CD4-positive, CD25-positive, alpha-beta regulatory T cell (primary cell): ENCODE results near the gene SLC5A12. TPM values are rescaled to one million over a fixed set of nuclear protein-coding genes. Genes with fewer than 3 reads are reported as not detected.

Experiments
- ATAC-seq, 2 donors: fragments of 150-1000 bp; cut with Tn5 transposase; one replicate each; pipeline ENCODE4 v1.10.0; 2021; ENCODE audit warnings: low read depth in 2 of 2, moderate number of reproducible peaks in 2 of 2, moderate library complexity in 1 of 2
- DNase-seq, 3 donors: peaks; one replicate each; pipeline versions ENCODE4 v3.0.0 to v3.0.0-alpha.2; 2012 to 2022; ENCODE audit warnings: mixed read lengths in 1 of 3
- H3K27ac ChIP-seq: one replicate; pipeline ENCODE4 v1.7.0; 2013; ENCODE audit warnings: mild to moderate bottlenecking, low read length; ENCODE audit not compliant: insufficient read depth, poor library complexity, severe bottlenecking
- H3K27me3 ChIP-seq: one replicate; pipeline ENCODE4 v1.7.0; 2013; ENCODE audit warnings: low read length; ENCODE audit not compliant: control insufficient read depth, insufficient read depth
- H3K36me3 ChIP-seq: one replicate; pipeline ENCODE4 v1.7.0; 2013; ENCODE audit warnings: mild to moderate bottlenecking, low read length, moderate library complexity; ENCODE audit not compliant: control insufficient read depth, insufficient read depth
- H3K4me1 ChIP-seq: 2 replicates; pipeline ENCODE4 v1.7.0; 2013; ENCODE audit warnings: mild to moderate bottlenecking, low read length; ENCODE audit not compliant: insufficient read depth, control insufficient read depth, poor library complexity, severe bottlenecking
- H3K4me3 ChIP-seq: one replicate; pipeline ENCODE4 v1.7.0; 2013; ENCODE audit warnings: low read depth, mild to moderate bottlenecking, low read length, moderate library complexity
- H3K9me3 ChIP-seq, 2 experiments: 1 replicate in 1 of 2; 2 replicates in 1 of 2; pipeline ENCODE4 v1.7.0; 2013; ENCODE audit warnings: low read length in 2 of 2, mild to moderate bottlenecking in 1 of 2, moderate library complexity in 1 of 2; ENCODE audit not compliant: control insufficient read depth in 2 of 2
- H3K27ac Mint-ChIP-seq, 3 donors: one replicate each; pipeline ENCODE4 v1.8.0; 2020 to 2022; ENCODE audit warnings: mild to moderate bottlenecking in 3 of 3, mixed read lengths in 3 of 3, moderate library complexity in 2 of 3
- H3K27me3 Mint-ChIP-seq: one replicate; pipeline ENCODE4 v1.8.0; 2022; ENCODE audit warnings: mild to moderate bottlenecking, mixed read lengths
- H3K36me3 Mint-ChIP-seq: one replicate; pipeline ENCODE4 v1.8.0; 2020; ENCODE audit warnings: mixed read lengths
- H3K4me1 Mint-ChIP-seq, 4 donors: one replicate each; pipeline ENCODE4 v1.8.0; 2020 to 2022; ENCODE audit warnings: mixed read lengths in 4 of 4, mild to moderate bottlenecking in 1 of 4
- H3K4me3 Mint-ChIP-seq, 4 donors: one replicate each; pipeline ENCODE4 v1.8.0; 2020 to 2022; ENCODE audit warnings: mild to moderate bottlenecking in 4 of 4, mixed read lengths in 4 of 4, moderate library complexity in 3 of 4
- H3K9me3 Mint-ChIP-seq, 7 donors: one replicate each; pipeline ENCODE4 v1.8.0; 2020 to 2022; ENCODE audit warnings: mixed read lengths in 7 of 7, mild to moderate bottlenecking in 3 of 7, moderate library complexity in 2 of 7
- polyA plus RNA-seq, 4 donors: library from polyadenylated mRNA; unstranded; fragments of 300-500 nt; fragmentation: Illumina TruSeq; gene quantifications; one replicate each; pipeline ENCODE4 v1.2.3, GENCODE V29; 2021
- total RNA-seq: library from RNA; stranded (reverse); gene quantifications from one replicate; pipeline ENCODE4 v1.2.3, GENCODE V29; 2022

Gene SLC5A12
- total and polyA plus RNA-seq, 5 donors from 2014 or later, result not detected

DNA sequence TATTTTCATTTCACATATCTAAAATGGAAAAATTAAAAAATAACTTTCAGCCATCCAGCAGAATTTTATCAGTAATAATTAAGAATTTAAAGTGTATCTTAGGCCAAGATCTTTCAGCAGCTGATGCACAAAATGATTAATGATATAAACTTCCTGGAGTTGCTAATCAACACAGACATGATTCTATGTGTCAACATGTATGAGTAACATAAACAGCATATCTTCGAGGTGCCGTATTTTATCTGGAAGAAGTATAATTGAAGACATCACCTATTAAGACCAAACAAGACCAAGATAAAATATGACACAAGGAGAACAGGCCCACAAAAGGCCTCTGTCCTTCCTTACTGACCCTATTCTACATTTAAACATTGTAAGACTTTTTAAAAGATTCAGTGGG, 45.2 kb downstream of the SLC5A12 start:
- no peak for DNase-seq
- Mint-ChIP-seq H3K27me3 (no peaks in the 10 kb centered on the region), H3K9me3 (peaks cover 1 to 19% (median 5%) of the 10 kb centered on the region in 7 donors), H3K36me3 (no peaks in the 10 kb centered on the region), H3K27ac (no peak overlapping the region), H3K4me3 (no peak overlapping the region), H3K4me1 (no peaks in the 10 kb centered on the region)
- ATAC-seq, result no peak
- no peaks in the 10 kb centered on the region for H3K9me3 ChIP-seq
- H3K27me3 ChIP-seq, result no peaks in the 10 kb centered on the region
- no peak overlapping the region for H3K4me3 ChIP-seq
- no peaks in the 10 kb centered on the region for H3K36me3 ChIP-seq
- no peaks in the 10 kb centered on the region for H3K4me1 ChIP-seq
- H3K27ac ChIP-seq, result no peak overlapping the region

DNA sequence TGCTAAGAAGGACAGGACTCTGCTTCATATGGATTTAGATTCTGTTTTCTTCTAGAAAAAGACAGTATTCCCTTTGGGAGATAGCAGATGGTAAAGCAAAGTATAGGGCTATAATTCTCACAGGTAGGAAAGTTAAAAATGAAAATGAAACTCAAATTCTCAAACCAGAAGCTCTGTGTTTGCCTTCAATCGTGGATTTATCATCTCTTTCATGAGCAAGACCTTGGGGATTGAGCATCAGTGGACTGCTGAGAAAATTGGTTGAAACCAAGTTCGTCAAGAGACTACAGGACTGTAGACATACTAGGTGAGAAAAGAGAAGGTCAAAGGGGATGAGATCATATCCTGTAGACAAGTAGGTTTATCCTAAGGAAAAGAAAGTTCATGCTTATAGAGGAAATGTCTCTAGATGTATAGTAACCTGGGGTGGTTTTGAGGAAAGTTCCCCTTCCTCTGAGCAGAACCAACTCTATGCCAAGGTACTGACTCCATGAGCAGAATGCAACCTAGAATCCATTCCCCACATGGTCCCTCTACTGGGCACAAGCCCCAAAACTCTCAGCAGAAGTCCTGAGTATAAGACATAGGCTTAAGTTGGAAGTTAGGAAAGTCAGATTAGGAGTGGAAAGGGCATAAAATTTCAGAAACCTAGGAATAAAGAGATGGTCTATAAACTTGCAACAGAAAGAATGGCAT, 46.5 kb downstream of the SLC5A12 start:
- Histone ChIP-seq H3K27ac (no peak overlapping the region), H3K4me3 (no peak overlapping the region), H3K36me3 (no peaks in the 10 kb centered on the region), H3K4me1 (no peaks in the 10 kb centered on the region), H3K9me3 (no peaks in the 10 kb centered on the region), H3K27me3 (no peaks in the 10 kb centered on the region)
- Mint-ChIP-seq H3K4me1 (no peaks in the 10 kb centered on the region), H3K4me3 (no peak overlapping the region), H3K27ac (no peak overlapping the region), H3K36me3 (no peaks in the 10 kb centered on the region), H3K9me3 (peaks cover 1 to 19% (median 6%) of the 10 kb centered on the region in 7 donors), H3K27me3 (no peaks in the 10 kb centered on the region)
- no peak for ATAC-seq
- DNase-seq, result no peak

DNA sequence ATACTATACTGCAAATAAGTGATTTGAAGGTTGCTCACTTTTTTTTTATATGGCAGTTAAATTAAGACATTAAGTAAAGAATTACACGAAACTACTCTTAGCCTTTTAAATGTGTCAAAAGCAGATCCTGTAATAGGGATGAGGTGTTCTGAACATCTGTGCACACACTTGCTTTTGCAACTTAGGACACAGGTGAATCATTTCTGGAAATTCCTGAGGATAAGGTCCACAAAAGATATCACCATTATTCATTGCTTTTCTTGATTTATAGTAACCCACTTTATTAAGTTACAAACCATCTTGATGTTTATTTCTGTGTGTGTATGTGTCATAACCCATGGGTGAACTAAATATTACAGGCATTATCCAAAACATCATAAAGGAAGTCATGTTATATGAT, 55.9 kb downstream of the SLC5A12 start:
- no peaks in the 10 kb centered on the region for H3K9me3 ChIP-seq
- no peak for DNase-seq
- no peak overlapping the region for H3K4me3 ChIP-seq
- H3K9me3 Mint-ChIP-seq, result peaks cover 0 to 6% (median 0%) of the 10 kb centered on the region in 7 donors
- H3K36me3 ChIP-seq, result no peaks in the 10 kb centered on the region
- no peaks in the 10 kb centered on the region for H3K4me1 ChIP-seq
- no peaks in the 10 kb centered on the region for H3K4me1 Mint-ChIP-seq
- no peak overlapping the region for H3K27ac ChIP-seq
- H3K36me3 Mint-ChIP-seq, result no peaks in the 10 kb centered on the region
- no peaks in the 10 kb centered on the region for H3K27me3 ChIP-seq
- no peak overlapping the region for H3K4me3 Mint-ChIP-seq
- no peak overlapping the region for H3K27ac Mint-ChIP-seq
- ATAC-seq, result no peak
- H3K27me3 Mint-ChIP-seq, result no peaks in the 10 kb centered on the region

DNA sequence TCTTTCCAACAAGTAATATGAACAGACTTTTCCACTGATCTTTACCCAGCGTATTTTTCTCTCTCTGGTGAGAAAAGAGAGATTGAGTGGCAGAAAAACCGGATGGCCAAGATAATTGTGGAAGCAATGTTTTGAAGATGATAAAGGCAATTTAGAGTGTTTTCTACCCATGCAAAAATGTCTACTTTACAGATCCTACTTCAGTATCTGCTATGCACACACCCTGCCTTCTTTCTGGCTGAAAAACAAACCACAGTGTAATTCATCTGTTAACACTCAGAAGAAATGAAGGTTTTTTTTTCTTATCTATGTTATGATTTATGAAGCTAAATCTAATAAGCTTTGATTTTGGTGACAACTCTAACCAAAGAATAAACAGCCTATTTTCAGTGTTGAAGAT, 56.8 kb downstream of the SLC5A12 start:
- ATAC-seq, result no peak
- H3K9me3 Mint-ChIP-seq, result peaks cover 0 to 6% (median 0%) of the 10 kb centered on the region in 7 donors
- H3K36me3 ChIP-seq, result no peaks in the 10 kb centered on the region
- no peaks in the 10 kb centered on the region for H3K27me3 ChIP-seq
- H3K4me1 ChIP-seq, result no peaks in the 10 kb centered on the region
- no peak overlapping the region for H3K4me3 Mint-ChIP-seq
- no peaks in the 10 kb centered on the region for H3K27me3 Mint-ChIP-seq
- H3K4me3 ChIP-seq, result no peak overlapping the region
- H3K27ac ChIP-seq, result no peak overlapping the region
- H3K9me3 ChIP-seq, result no peaks in the 10 kb centered on the region
- no peak for DNase-seq
- H3K27ac Mint-ChIP-seq, result no peak overlapping the region
- no peaks in the 10 kb centered on the region for H3K36me3 Mint-ChIP-seq
- no peaks in the 10 kb centered on the region for H3K4me1 Mint-ChIP-seq

DNA sequence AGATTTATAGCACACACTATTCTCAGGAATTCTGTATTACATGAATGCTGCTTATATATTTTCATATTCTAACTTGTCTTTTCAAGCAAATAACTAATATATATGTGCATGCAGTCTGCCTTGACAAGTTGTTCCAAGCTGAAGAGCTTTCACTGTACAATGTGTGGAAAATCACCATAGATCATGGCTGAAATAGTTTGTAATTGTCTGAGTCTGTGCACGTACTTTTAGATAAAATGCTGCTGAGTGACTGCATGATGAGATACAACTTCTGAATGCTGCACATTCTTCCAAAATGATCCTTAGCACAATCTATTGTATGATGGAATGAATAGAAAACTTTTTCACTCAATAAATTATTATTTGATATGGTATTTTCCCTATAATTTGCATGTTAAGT, 58.9 kb downstream of the SLC5A12 start:
- Mint-ChIP-seq H3K4me1 (no peaks in the 10 kb centered on the region), H3K27me3 (no peaks in the 10 kb centered on the region), H3K27ac (no peak overlapping the region)

DNA sequence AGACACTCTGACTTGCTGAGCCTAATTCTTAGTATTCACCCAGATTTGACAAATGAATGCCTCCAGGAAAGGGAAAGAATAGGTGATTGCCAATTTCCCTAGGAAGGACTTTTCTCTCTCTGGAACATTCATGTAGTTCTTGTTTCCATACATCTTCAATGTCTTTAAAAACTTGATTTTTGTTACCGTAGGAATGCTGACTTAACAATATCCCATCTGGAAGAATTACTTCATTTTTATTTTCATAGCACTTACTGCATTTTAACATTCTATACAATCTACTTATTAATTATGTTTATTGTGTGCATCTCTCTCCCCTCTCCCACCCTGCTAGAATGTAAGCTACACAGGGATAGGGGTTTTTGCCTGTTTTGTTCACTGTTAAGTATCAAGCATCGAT, 66.6 kb downstream of the SLC5A12 start:
- no peaks in the 10 kb centered on the region for H3K4me1 Mint-ChIP-seq
- Histone ChIP-seq H3K4me3 (no peak overlapping the region), H3K27ac (no peak overlapping the region), H3K4me1 (no peaks in the 10 kb centered on the region), H3K27me3 (no peaks in the 10 kb centered on the region), H3K9me3 (no peaks in the 10 kb centered on the region), H3K36me3 (no peaks in the 10 kb centered on the region)
- no peaks in the 10 kb centered on the region for H3K27me3 Mint-ChIP-seq
- no peak overlapping the region for H3K4me3 Mint-ChIP-seq
- ATAC-seq, result no peak
- H3K9me3 Mint-ChIP-seq, result peaks cover 0 to 5% (median 0%) of the 10 kb centered on the region in 7 donors
- no peak for DNase-seq
- H3K27ac Mint-ChIP-seq, result no peak overlapping the region
- no peaks in the 10 kb centered on the region for H3K36me3 Mint-ChIP-seq

More for the DNA sequence above, 58.9 kb downstream of the SLC5A12 start:
- ATAC-seq (no peak), DNase-seq (no peak)
- Histone ChIP-seq H3K27me3 (no peaks in the 10 kb centered on the region), H3K4me3 (no peak overlapping the region), H3K9me3 (no peaks in the 10 kb centered on the region), H3K27ac (no peak overlapping the region), H3K36me3 (no peaks in the 10 kb centered on the region), H3K4me1 (no peaks in the 10 kb centered on the region)
- Mint-ChIP-seq H3K36me3 (no peaks in the 10 kb centered on the region), H3K4me3 (no peak overlapping the region), H3K9me3 (peaks cover 0 to 6% (median 0%) of the 10 kb centered on the region in 7 donors)

DNA sequence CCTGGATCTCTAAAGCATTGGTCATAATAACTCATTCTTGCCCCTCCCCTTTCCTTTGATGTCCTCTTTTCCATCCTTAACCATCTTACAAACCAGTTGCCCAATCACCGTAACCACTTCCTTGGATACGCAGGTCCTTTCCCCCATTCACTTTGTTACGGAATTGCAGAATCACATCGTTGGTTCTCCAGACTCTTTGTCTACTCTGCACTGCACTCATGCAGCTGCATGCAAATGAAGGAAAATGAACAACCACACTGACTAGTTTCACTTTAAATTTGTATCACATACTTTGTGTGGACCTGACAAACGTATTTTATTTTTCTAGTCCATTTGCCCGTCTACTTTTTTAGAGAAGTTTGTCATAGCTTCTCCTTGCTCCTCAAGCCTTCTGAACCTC, 69.9 kb downstream of the SLC5A12 start:
- DNase-seq (no peak), ATAC-seq (no peak)
- Histone ChIP-seq H3K36me3 (no peaks in the 10 kb centered on the region), H3K27ac (no peak overlapping the region), H3K27me3 (no peaks in the 10 kb centered on the region), H3K4me1 (no peaks in the 10 kb centered on the region), H3K9me3 (no peaks in the 10 kb centered on the region), H3K4me3 (no peak overlapping the region)
- H3K27ac Mint-ChIP-seq, result no peak overlapping the region
- no peaks in the 10 kb centered on the region for H3K27me3 Mint-ChIP-seq
- peaks cover 0 to 4% (median 0%) of the 10 kb centered on the region in 7 donors for H3K9me3 Mint-ChIP-seq
- no peak overlapping the region for H3K4me3 Mint-ChIP-seq
- no peaks in the 10 kb centered on the region for H3K4me1 Mint-ChIP-seq
- H3K36me3 Mint-ChIP-seq, result no peaks in the 10 kb centered on the region

DNA sequence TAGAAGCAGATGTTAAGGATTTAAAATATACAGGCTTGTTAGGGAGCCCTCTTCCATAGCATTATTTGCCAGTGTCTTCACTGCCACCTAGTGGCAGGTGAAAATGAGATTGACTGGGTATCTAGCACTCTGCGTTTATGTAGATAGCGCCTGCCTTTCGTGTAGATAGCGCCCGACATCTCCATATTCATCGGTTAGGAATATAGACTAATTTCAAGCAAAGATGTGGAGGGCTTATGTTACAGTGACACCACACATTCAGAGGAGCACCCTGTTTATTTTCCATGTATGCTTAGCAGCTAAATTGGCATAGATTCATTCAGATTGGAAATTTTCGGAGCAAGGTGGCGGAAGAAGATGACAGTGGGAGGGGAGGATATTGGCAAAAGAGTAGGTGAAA, 72.0 kb downstream of the SLC5A12 start:
- H3K27ac Mint-ChIP-seq, result no peak overlapping the region
- DNase-seq (peak in 1 of 3 donors; percentile 43), ATAC-seq (no peak)
- Histone ChIP-seq H3K9me3 (no peaks in the 10 kb centered on the region), H3K4me1 (no peaks in the 10 kb centered on the region), H3K27ac (no peak overlapping the region), H3K36me3 (no peaks in the 10 kb centered on the region), H3K4me3 (no peak overlapping the region), H3K27me3 (no peaks in the 10 kb centered on the region)
- H3K36me3 Mint-ChIP-seq, result no peaks in the 10 kb centered on the region
- no peaks in the 10 kb centered on the region for H3K4me1 Mint-ChIP-seq
- no peak overlapping the region for H3K4me3 Mint-ChIP-seq
- H3K9me3 Mint-ChIP-seq, result peaks cover 0 to 2% (median 0%) of the 10 kb centered on the region in 7 donors
- H3K27me3 Mint-ChIP-seq, result no peaks in the 10 kb centered on the region
